Measurements from ENCODE around the gene KRT10. TPM values are rescaled to one million over a fixed set of nuclear protein-coding genes. Genes with fewer than 3 reads are reported as not detected.

Gene KRT10
- polyA plus RNA-seq, 3 donors from 2014 or later, result 120 to 191 (median 182) TPM

GRCh38 chr17:40848583-40849235 is 26.3 kb upstream of the KRT10 start:
- no peaks in the 10 kb centered on the region for H3K9me3 Mint-ChIP-seq
- H3K36me3 Mint-ChIP-seq, result no peaks in the 10 kb centered on the region
- H3K4me1 Mint-ChIP-seq, result no peaks in the 10 kb centered on the region
- no peak overlapping the region for H3K4me3 Mint-ChIP-seq
- H3K27ac Mint-ChIP-seq, result no peak overlapping the region
- H3K27me3 Mint-ChIP-seq (ENCODE audit: low read depth in 3 of 3), result peaks cover 0 to 19% (median 16%) of the 10 kb centered on the region in 3 donors
- DNase-seq, result no peak

- Mint-ChIP-seq H3K4me1 (no peaks in the 10 kb centered on the region), H3K27me3 (ENCODE audit: low read depth in 3 of 3) (peaks cover 0 to 19% (median 13%) of the 10 kb centered on the region in 3 donors), H3K36me3 (no peaks in the 10 kb centered on the region), H3K9me3 (peaks cover 0 to 2% (median 0%) of the 10 kb centered on the region in 6 donors), H3K4me3 (no peak overlapping the region), H3K27ac (no peak overlapping the region)
- DNase-seq, result no peak
Observed at GRCh38 chr17:40846515-40847144, 24.2 kb upstream of the KRT10 start.

- no peaks in the 10 kb centered on the region for H3K4me1 Mint-ChIP-seq
- peaks cover 0 to 4% (median under 1%) of the 10 kb centered on the region in 3 donors for H3K36me3 Mint-ChIP-seq
- DNase-seq, result no peak
- H3K4me3 Mint-ChIP-seq, result no peak overlapping the region
- H3K27ac Mint-ChIP-seq, result no peak overlapping the region
- H3K9me3 Mint-ChIP-seq, result peaks cover 0 to 2% (median 0%) of the 10 kb centered on the region in 6 donors
- peaks cover 0 to 20% (median 13%) of the 10 kb centered on the region in 3 donors for H3K27me3 Mint-ChIP-seq (ENCODE audit: low read depth in 3 of 3)
Observed at GRCh38 chr17:40844671-40845107, 22.3 kb upstream of the KRT10 start.

- Mint-ChIP-seq H3K4me3 (no peak overlapping the region), H3K4me1 (no peaks in the 10 kb centered on the region)
Observed at GRCh38 chr17:40843242-40843641, 20.8 kb upstream of the KRT10 start.

GRCh38 chr17:40841246-40841645 is 18.8 kb upstream of the KRT10 start:
- Mint-ChIP-seq H3K27ac (no peak overlapping the region), H3K4me1 (no peaks in the 10 kb centered on the region), H3K27me3 (ENCODE audit: low read depth in 3 of 3) (peaks cover 0 to 17% (median 13%) of the 10 kb centered on the region in 3 donors)

More at GRCh38 chr17:40843242-40843641, 20.8 kb upstream of the KRT10 start:
- Mint-ChIP-seq H3K27ac (no peak overlapping the region), H3K36me3 (peaks cover 4 to 9% (median 4%) of the 10 kb centered on the region in 3 donors), H3K27me3 (ENCODE audit: low read depth in 3 of 3) (peaks cover 0 to 17% (median 13%) of the 10 kb centered on the region in 3 donors), H3K9me3 (peaks cover 0 to 2% (median 0%) of the 10 kb centered on the region in 6 donors)
- DNase-seq, result no peak

GRCh38 chr17:40839194-40839593 is 16.8 kb upstream of the KRT10 start:
- Mint-ChIP-seq H3K27me3 (ENCODE audit: low read depth in 3 of 3) (peaks cover 1 to 6% (median 3%) of the 10 kb centered on the region in 3 donors), H3K4me1 (no peaks in the 10 kb centered on the region), H3K4me3 (no peak overlapping the region), H3K9me3 (peaks cover 0 to 2% (median 0%) of the 10 kb centered on the region in 6 donors), H3K36me3 (peaks cover 10 to 23% (median 16%) of the 10 kb centered on the region in 3 donors), H3K27ac (no peak overlapping the region)
- DNase-seq, result no peak

More at GRCh38 chr17:40841246-40841645, 18.8 kb upstream of the KRT10 start:
- no peak overlapping the region for H3K4me3 Mint-ChIP-seq
- peaks cover 0 to 2% (median 0%) of the 10 kb centered on the region in 6 donors for H3K9me3 Mint-ChIP-seq
- no peak for DNase-seq
- H3K36me3 Mint-ChIP-seq, result peaks cover 4 to 10% (median 4%) of the 10 kb centered on the region in 3 donors

- DNase-seq, result no peak
- H3K4me1 Mint-ChIP-seq, result no peaks in the 10 kb centered on the region
- H3K27ac Mint-ChIP-seq, result no peak overlapping the region
- peaks cover 1 to 2% (median 2%) of the 10 kb centered on the region in 3 donors for H3K27me3 Mint-ChIP-seq (ENCODE audit: low read depth in 3 of 3)
- H3K4me3 Mint-ChIP-seq, result no peak overlapping the region
- peaks cover 9 to 28% (median 23%) of the 10 kb centered on the region in 3 donors for H3K36me3 Mint-ChIP-seq
- H3K9me3 Mint-ChIP-seq, result no peaks in the 10 kb centered on the region
Observed at GRCh38 chr17:40836020-40836419, 13.6 kb upstream of the KRT10 start.

GRCh38 chr17:40833882-40834281 is 11.5 kb upstream of the KRT10 start:
- H3K36me3 Mint-ChIP-seq, result peaks cover 6 to 29% (median 26%) of the 10 kb centered on the region in 3 donors
- no peaks in the 10 kb centered on the region for H3K4me1 Mint-ChIP-seq
- no peak overlapping the region for H3K27ac Mint-ChIP-seq

GRCh38 chr17:40832840-40833239 is 10.4 kb upstream of the KRT10 start:
- H3K36me3 Mint-ChIP-seq, result peaks cover 10 to 32% (median 24%) of the 10 kb centered on the region in 3 donors
- no peaks in the 10 kb centered on the region for H3K4me1 Mint-ChIP-seq
- H3K27me3 Mint-ChIP-seq (ENCODE audit: low read depth in 3 of 3), result peaks cover 0 to 4% (median 1%) of the 10 kb centered on the region in 3 donors
- H3K9me3 Mint-ChIP-seq, result peaks cover 0 to under 1% (median 0%) of the 10 kb centered on the region in 6 donors
- H3K4me3 Mint-ChIP-seq, result no peak overlapping the region
- H3K27ac Mint-ChIP-seq, result no peak overlapping the region
- no peak for DNase-seq

More at GRCh38 chr17:40833882-40834281, 11.5 kb upstream of the KRT10 start:
- DNase-seq, result no peak
- peaks cover 0 to 1% (median 0%) of the 10 kb centered on the region in 3 donors for H3K27me3 Mint-ChIP-seq (ENCODE audit: low read depth in 3 of 3)
- no peaks in the 10 kb centered on the region for H3K9me3 Mint-ChIP-seq
- no peak overlapping the region for H3K4me3 Mint-ChIP-seq

GRCh38 chr17:40830085-40830776 is 7.8 kb upstream of the KRT10 start:
- DNase-seq, result no peak
- Mint-ChIP-seq H3K9me3 (peaks cover 0 to 3% (median 0%) of the 10 kb centered on the region in 6 donors), H3K4me1 (no peaks in the 10 kb centered on the region), H3K27me3 (ENCODE audit: low read depth in 3 of 3) (peaks cover 1 to 14% (median 6%) of the 10 kb centered on the region in 3 donors), H3K36me3 (peaks cover 10 to 35% (median 32%) of the 10 kb centered on the region in 3 donors), H3K4me3 (no peak overlapping the region), H3K27ac (no peak overlapping the region)

- no peak for DNase-seq
- Mint-ChIP-seq H3K9me3 (peaks cover 0 to 5% (median 0%) of the 10 kb centered on the region in 6 donors), H3K27ac (no peak overlapping the region), H3K27me3 (ENCODE audit: low read depth in 3 of 3) (peaks cover 1 to 12% (median 6%) of the 10 kb centered on the region in 3 donors), H3K36me3 (peaks cover 8 to 28% (median 28%) of the 10 kb centered on the region in 3 donors), H3K4me1 (no peaks in the 10 kb centered on the region), H3K4me3 (no peak overlapping the region)
Observed at GRCh38 chr17:40828454-40829044, 6.1 kb upstream of the KRT10 start.

- H3K27ac Mint-ChIP-seq, result no peak overlapping the region
- peaks cover 8 to 26% (median 26%) of the 10 kb centered on the region in 3 donors for H3K36me3 Mint-ChIP-seq
- peaks cover 0 to 5% (median 0%) of the 10 kb centered on the region in 6 donors for H3K9me3 Mint-ChIP-seq
- H3K27me3 Mint-ChIP-seq (ENCODE audit: low read depth in 3 of 3), result peaks cover 1 to 12% (median 6%) of the 10 kb centered on the region in 3 donors
- H3K4me3 Mint-ChIP-seq, result no peak overlapping the region
- H3K4me1 Mint-ChIP-seq, result no peaks in the 10 kb centered on the region
- DNase-seq, result no peak
Observed at GRCh38 chr17:40827746-40828453, 5.5 kb upstream of the KRT10 start.

GRCh38 chr17:40825599-40825998 is 3.2 kb upstream of the KRT10 start:
- H3K9me3 Mint-ChIP-seq, result peaks cover 0 to 5% (median 0%) of the 10 kb centered on the region in 6 donors
- no peak overlapping the region for H3K27ac Mint-ChIP-seq
- no peak overlapping the region for H3K4me3 Mint-ChIP-seq
- H3K27me3 Mint-ChIP-seq (ENCODE audit: low read depth in 3 of 3), result peaks cover 1 to 13% (median 9%) of the 10 kb centered on the region in 3 donors
- H3K4me1 Mint-ChIP-seq, result peaks cover 0 to under 1% of the 10 kb centered on the region in 2 donors
- peaks cover 18 to 38% (median 35%) of the 10 kb centered on the region in 3 donors for H3K36me3 Mint-ChIP-seq
- DNase-seq, result no peak

All from immature natural killer cell (primary cell).